Uterus (tissue), 2 donors: ENCODE data around the gene RBMS3.

Experiments
- POLR2A ChIP-seq, 2 donors: fragments of 450-650 bp; IDR thresholded peaks; one replicate each; pipeline ENCODE4 v1.6.1; 2016; ENCODE audit warnings: antibody characterized with exemption in 2 of 2, mild to moderate bottlenecking in 1 of 2, moderate library complexity in 1 of 2
- TF ChIP-seq, protein P1 (sequence below), 4 experiments: fragments of 200-600 bp in 2 of 4; fragments of 450-650 bp in 2 of 4; sonication (generic) in 2 of 4; IDR thresholded peaks; one replicate each; pipeline ENCODE4 v1.5.1; 2016 to 2019; ENCODE audit warnings: antibody characterized with exemption in 4 of 4, mild to moderate bottlenecking in 2 of 4, moderate library complexity in 1 of 4

DNA sequence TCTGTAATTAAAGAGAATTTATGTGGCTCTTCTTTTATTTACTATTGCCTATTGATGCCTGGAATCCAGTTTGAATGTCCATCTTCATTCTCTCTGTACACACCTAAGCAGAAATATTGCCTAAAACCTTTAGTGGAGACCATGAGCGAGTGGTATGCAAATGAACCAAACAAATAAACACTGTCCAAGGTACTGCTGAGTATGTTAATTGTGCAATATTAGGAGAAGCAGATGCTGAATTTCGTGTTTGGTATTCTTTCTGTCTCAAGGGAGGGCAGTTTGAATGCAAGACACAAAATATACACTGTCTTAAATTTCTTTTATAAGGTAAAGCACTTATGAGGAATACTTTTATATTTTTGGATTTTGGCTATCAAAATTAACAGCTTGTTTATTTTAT lies 440.9 kb downstream of the RBMS3 start:
- TF ChIP-seq, protein P1, sequence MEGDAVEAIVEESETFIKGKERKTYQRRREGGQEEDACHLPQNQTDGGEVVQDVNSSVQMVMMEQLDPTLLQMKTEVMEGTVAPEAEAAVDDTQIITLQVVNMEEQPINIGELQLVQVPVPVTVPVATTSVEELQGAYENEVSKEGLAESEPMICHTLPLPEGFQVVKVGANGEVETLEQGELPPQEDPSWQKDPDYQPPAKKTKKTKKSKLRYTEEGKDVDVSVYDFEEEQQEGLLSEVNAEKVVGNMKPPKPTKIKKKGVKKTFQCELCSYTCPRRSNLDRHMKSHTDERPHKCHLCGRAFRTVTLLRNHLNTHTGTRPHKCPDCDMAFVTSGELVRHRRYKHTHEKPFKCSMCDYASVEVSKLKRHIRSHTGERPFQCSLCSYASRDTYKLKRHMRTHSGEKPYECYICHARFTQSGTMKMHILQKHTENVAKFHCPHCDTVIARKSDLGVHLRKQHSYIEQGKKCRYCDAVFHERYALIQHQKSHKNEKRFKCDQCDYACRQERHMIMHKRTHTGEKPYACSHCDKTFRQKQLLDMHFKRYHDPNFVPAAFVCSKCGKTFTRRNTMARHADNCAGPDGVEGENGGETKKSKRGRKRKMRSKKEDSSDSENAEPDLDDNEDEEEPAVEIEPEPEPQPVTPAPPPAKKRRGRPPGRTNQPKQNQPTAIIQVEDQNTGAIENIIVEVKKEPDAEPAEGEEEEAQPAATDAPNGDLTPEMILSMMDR (IDR thresholded peaks at IDR 0.05): no peak
- TF ChIP-seq POLR2A (IDR thresholded peaks at IDR 0.05): no peak
